22Rv1 (cell line): ENCODE measurements around the gene ACO1.

Experiments used
- ZFX ChIP-seq: fragments of 450-650 bp; IDR thresholded peaks from 2 replicates; pipeline ENCODE4 v1.6.1; 2017; ENCODE audit warnings: antibody characterized with exemption, borderline replicate concordance
- TF ChIP-seq, protein P1 (sequence below): fragments of 450-650 bp; IDR thresholded peaks from 2 replicates; pipeline ENCODE4 v1.5.1; 2017; ENCODE audit warnings: mild to moderate bottlenecking

DNA sequence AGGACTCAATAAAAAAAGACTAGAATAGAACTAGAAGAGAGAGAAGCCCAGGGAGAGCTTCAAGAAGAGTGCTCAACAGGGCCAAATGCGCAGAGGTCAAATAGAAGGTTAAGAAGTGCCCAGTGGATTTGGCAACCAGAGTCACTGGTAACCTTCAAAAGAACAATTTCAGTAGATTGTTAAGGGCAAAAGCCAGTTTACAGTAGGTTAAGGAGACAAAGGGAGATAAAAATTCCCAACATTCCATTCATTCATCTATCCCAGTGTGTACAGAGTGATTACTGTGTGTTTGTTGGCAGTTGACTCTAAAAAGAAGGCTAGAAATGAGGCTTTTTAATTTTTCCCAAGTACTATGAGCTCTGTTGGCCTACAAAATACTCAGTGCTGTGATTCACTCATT, 72.1 kb downstream of the ACO1 start:
- TF ChIP-seq, protein P1, sequence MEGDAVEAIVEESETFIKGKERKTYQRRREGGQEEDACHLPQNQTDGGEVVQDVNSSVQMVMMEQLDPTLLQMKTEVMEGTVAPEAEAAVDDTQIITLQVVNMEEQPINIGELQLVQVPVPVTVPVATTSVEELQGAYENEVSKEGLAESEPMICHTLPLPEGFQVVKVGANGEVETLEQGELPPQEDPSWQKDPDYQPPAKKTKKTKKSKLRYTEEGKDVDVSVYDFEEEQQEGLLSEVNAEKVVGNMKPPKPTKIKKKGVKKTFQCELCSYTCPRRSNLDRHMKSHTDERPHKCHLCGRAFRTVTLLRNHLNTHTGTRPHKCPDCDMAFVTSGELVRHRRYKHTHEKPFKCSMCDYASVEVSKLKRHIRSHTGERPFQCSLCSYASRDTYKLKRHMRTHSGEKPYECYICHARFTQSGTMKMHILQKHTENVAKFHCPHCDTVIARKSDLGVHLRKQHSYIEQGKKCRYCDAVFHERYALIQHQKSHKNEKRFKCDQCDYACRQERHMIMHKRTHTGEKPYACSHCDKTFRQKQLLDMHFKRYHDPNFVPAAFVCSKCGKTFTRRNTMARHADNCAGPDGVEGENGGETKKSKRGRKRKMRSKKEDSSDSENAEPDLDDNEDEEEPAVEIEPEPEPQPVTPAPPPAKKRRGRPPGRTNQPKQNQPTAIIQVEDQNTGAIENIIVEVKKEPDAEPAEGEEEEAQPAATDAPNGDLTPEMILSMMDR, result no peak
- TF ChIP-seq ZFX, result no peak
